ENCODE results near the gene SP9.

The SP9 gene

GRCh38 chr2:174333372-174334277 lies 1.1 kb upstream of the SP9 start:
- DNase-seq (ENCODE audit: low spot score) = no peak

- DNase-seq (ENCODE audit: low spot score) = no peak
Measured at GRCh38 chr2:174334278-174334715, 457 bp upstream of the SP9 start.

- peak; percentile 19 for DNase-seq (ENCODE audit: low spot score)
Measured at GRCh38 chr2:174335254-174335987, 667 bp downstream of the SP9 start.

- DNase-seq (ENCODE audit: low spot score) = peak; percentile 50
Measured at GRCh38 chr2:174335988-174336500, 1.3 kb downstream of the SP9 start.

- peak; percentile 80 for DNase-seq (ENCODE audit: low spot score)
Measured at GRCh38 chr2:174336501-174337336, 2.0 kb downstream of the SP9 start.

GRCh38 chr2:174337337-174338146 lies 2.8 kb downstream of the SP9 start:
- peak; percentile 37 for DNase-seq (ENCODE audit: low spot score)

- DNase-seq (ENCODE audit: low spot score) = no peak
Measured at GRCh38 chr2:174338147-174338605, 3.4 kb downstream of the SP9 start.

GRCh38 chr2:174338671-174339560 lies 4.2 kb downstream of the SP9 start:
- DNase-seq (ENCODE audit: low spot score) = no peak

- DNase-seq (ENCODE audit: low spot score) = no peak
Measured at GRCh38 chr2:174339561-174340399, 5.0 kb downstream of the SP9 start.

GRCh38 chr2:174340400-174341292 lies 5.9 kb downstream of the SP9 start:
- no peak for DNase-seq (ENCODE audit: low spot score)

GRCh38 chr2:174341293-174341994 lies 6.7 kb downstream of the SP9 start:
- DNase-seq (ENCODE audit: low spot score) = peak; percentile 70

- no peak for DNase-seq (ENCODE audit: low spot score)
Measured at GRCh38 chr2:174341995-174342685, 7.4 kb downstream of the SP9 start.

GRCh38 chr2:174342686-174343342 lies 8.1 kb downstream of the SP9 start:
- DNase-seq (ENCODE audit: low spot score) = no peak

GRCh38 chr2:174343343-174343622 lies 8.5 kb downstream of the SP9 start:
- DNase-seq (ENCODE audit: low spot score) = no peak

- DNase-seq (ENCODE audit: low spot score) = no peak
Measured at GRCh38 chr2:174343623-174344455, 9.1 kb downstream of the SP9 start.
